Kidney (tissue), 14 donors: ENCODE results near the gene PRRT1. TPM values are rescaled to one million over a fixed set of nuclear protein-coding genes. Genes with fewer than 3 reads are reported as not detected.
A peak's percentile ranks its signal among the peaks of the same experiment; 100 is the strongest.

ENCODE experiments used
- DNase-seq, 5 donors: peaks; one replicate each; pipeline ENCODE4 v3.0.0-alpha.2; 2013 to 2020
- FAIRE-seq: peaks from 2 replicates; lab custom pipeline; 2012; peaks lifted over from hg19 to GRCh38; lab: Jason Lieb, UNC
- H3K27ac ChIP-seq, 2 donors: one replicate each; pipeline ENCODE4 v1.7.0; 2013; ENCODE audit warnings: low read depth in 2 of 2, low read length in 2 of 2, inconsistent platforms in 1 of 2
- H3K27me3 ChIP-seq: one replicate; pipeline ENCODE4 v1.7.1; 2013; ENCODE audit warnings: low read length, inconsistent platforms; ENCODE audit not compliant: control insufficient read depth, insufficient read depth
- H3K36me3 ChIP-seq, 3 donors: one replicate each; pipeline versions ENCODE4 v1.7.0 to v1.7.1; 2013; ENCODE audit warnings: low read length in 3 of 3, control low read depth in 1 of 3, inconsistent platforms in 1 of 3; ENCODE audit not compliant: insufficient read depth in 3 of 3, control insufficient read depth in 2 of 3
- H3K4me1 ChIP-seq, 3 donors: one replicate each; pipeline versions ENCODE4 v1.7.0 to v1.7.1; 2013; ENCODE audit warnings: low read length in 3 of 3, inconsistent platforms in 1 of 3, low read depth in 1 of 3; ENCODE audit not compliant: control insufficient read depth in 2 of 3, insufficient read depth in 2 of 3
- H3K4me3 ChIP-seq, 3 donors: one replicate each; pipeline versions ENCODE4 v1.7.0 to v1.8.1; 2013; ENCODE audit warnings: low read length in 3 of 3, control low read depth in 1 of 3, inconsistent platforms in 1 of 3
- H3K9ac ChIP-seq, 3 donors: one replicate each; pipeline versions ENCODE4 v1.7.0 to v1.7.1; 2013; ENCODE audit warnings: low read length in 3 of 3, control low read depth in 1 of 3, inconsistent platforms in 1 of 3
- H3K9me3 ChIP-seq, 3 donors: one replicate each; pipeline versions ENCODE4 v1.7.0 to v1.7.1; 2013; ENCODE audit warnings: low read length in 3 of 3, control low read depth in 1 of 3, inconsistent platforms in 1 of 3; ENCODE audit not compliant: control insufficient read depth in 2 of 3, insufficient read depth in 1 of 3
- CTCF ChIP-seq: IDR thresholded peaks from 3 replicates; pipeline ENCODE4 v1.5.1; 2012; ENCODE audit warnings: mild to moderate bottlenecking, moderate library complexity, borderline replicate concordance; ENCODE audit not compliant: insufficient read depth; ENCODE audit errors: extremely low read depth
- intact Hi-C: fragments of 100-400 bp; cut with DNase I; formaldehyde crosslinking; loops from one replicate; pipeline ENCODE4 v1.11.1; 2022
- polyA plus RNA-seq: library from polyadenylated mRNA; stranded (reverse); fragments of 350-450 nt; fragmentation: Illumina TruSeq; extraction: RNeasy Lipid Tissue Mini Kit (QIAGEN cat#74804); gene quantifications from one replicate; pipeline ENCODE4 v1.2.3, GENCODE V29; 2014; ENCODE audit warnings: low read depth, low replicate concordance; ENCODE audit not compliant: insufficient read depth
- total RNA-seq: library from RNA; stranded (reverse); fragmentation: NEBNext Ultra II Directional; extraction: Animal tissue kit (Norgen Biotek cat#: 25700); gene quantifications from one replicate; pipeline ENCODE4 v1.2.1, GENCODE V29; 2021
- donor health status: control.
- donor health status: control.
- donor health status: control.
- donor health status: control.
- donor health status: control.
- donor health status: DM: yes; HTN: yes; CAD: no.
- donor health status: Normal renal cell carcinoma (clear cell type).

PRRT1 gene
- total and polyA plus RNA-seq, 2 donors from 2014 or later = 2.4 to 4.0 TPM

DNA sequence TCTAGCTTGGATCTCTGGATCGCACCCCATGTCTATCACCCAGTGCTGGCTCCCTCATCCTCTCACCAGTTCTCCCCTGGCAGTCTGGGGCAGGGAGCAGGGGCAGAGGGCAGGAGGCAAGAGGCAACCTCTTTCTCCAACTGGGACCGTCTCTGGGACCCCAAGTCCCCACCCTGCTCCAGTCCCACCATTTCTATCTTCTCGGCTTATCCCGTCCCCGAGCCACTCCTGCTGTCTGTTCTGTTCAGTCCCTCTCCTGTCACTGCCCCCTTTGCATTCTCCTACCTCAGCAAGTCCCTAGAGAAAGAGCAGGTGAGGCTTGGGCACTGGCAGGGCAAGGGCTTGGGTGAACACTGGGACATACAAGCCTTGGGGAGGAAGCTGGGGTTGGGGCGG, 42.0 kb downstream of the PRRT1 start:
- no peaks in the 10 kb centered on the region for H3K36me3 ChIP-seq
- no peak for TF ChIP-seq CTCF
- H3K9me3 ChIP-seq = no peaks in the 10 kb centered on the region
- intact Hi-C loops = no loop called here
- no peak overlapping the region for H3K4me3 ChIP-seq
- H3K27ac ChIP-seq = peak overlapping the region; percentile 22 to 59
- peaks cover 6 to 28% (median 12%) of the 10 kb centered on the region in 3 donors for H3K4me1 ChIP-seq
- no peak for FAIRE-seq
- no peak for DNase-seq
- no peak overlapping the region for H3K9ac ChIP-seq
- H3K27me3 ChIP-seq = no peaks in the 10 kb centered on the region

- intact Hi-C loops = no loop called here
- Histone ChIP-seq H3K4me3 (peak within 1 kb of the TSS in 2 of 3 donors; percentile 20 to 57), H3K4me1 (peaks cover 6 to 28% (median 12%) of the 10 kb centered on the region in 3 donors), H3K9ac (peak within 1 kb of the TSS in 1 of 3 donors; percentile 60), H3K27ac (peak within 1 kb of the TSS; percentile 41 to 59), H3K27me3 (no peaks in the 10 kb centered on the region), H3K9me3 (no peaks in the 10 kb centered on the region), H3K36me3 (no peaks in the 10 kb centered on the region)
- no peak for FAIRE-seq
- peak in 4 of 5 donors; percentile 31 to 86 (median 46) for DNase-seq
- no peak for TF ChIP-seq CTCF
Observed at GRCh38 chr6:32109114-32109764, 42.5 kb downstream of the PRRT1 start, which contains the start of gene TNXB. TSS of gene TNXB (minus strand) at chr6:32109338. CDS start at chr6:32098198, 11,140 bp downstream.

DNA sequence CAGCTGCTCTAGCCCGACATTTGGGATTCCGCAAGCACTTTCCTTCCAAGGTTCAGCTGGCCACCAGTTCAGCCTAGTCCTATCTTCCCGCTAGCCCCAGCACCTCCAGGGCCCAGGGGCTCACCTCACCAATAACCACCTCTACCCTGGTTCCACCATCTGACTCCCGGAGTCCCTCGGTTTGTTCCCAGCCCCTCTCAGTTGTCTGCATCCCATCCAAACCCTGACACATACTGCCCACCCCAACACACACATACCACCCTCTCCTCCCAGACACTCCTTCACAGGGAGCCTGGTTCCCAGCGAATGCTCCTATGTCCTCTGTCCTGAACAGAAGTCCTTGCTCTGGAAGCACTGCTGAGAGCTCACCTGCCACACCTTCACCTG, 43.0 kb downstream of the PRRT1 start:
- H3K4me1 ChIP-seq = peaks cover 4 to 23% (median 10%) of the 10 kb centered on the region in 3 donors
- no peak for TF ChIP-seq CTCF
- peak overlapping the region; percentile 9 to 41 for H3K27ac ChIP-seq
- H3K4me3 ChIP-seq = peak overlapping the region in 2 of 3 donors; percentile 20 to 57
- peak overlapping the region in 1 of 3 donors; percentile 60 for H3K9ac ChIP-seq
- no peaks in the 10 kb centered on the region for H3K36me3 ChIP-seq
- intact Hi-C loops = no loop called here
- H3K9me3 ChIP-seq = no peaks in the 10 kb centered on the region
- FAIRE-seq = no peak
- H3K27me3 ChIP-seq = no peaks in the 10 kb centered on the region
- no peak for DNase-seq
